ENCODE data around the gene TFAP2E. TPM values are rescaled to one million over a fixed set of nuclear protein-coding genes. Genes with fewer than 3 reads are reported as not detected.

TFAP2E gene
- total and polyA plus RNA-seq, 9 donors = 0.24 to 1.6 (median 1.1) TPM

GRCh38 chr1:35536556-35537162 is 36.5 kb upstream of the TFAP2E start:
- intact Hi-C loops (cut with DNase I) = no loop called here
- peaks cover 16% of the 10 kb centered on the region for H3K4me1 ChIP-seq (ENCODE audit: insufficient read depth)

GRCh38 chr1:35537806-35538205 is 35.3 kb upstream of the TFAP2E start:
- DNase-seq = no peak
- Histone ChIP-seq H3K36me3 (no peaks in the 10 kb centered on the region), H3K4me1 (ENCODE audit: insufficient read depth) (peaks cover 18% of the 10 kb centered on the region), H3K9me3 (no peaks in the 10 kb centered on the region), H3K27ac (peak overlapping the region in 1 of 2 donors; percentile 44), H3K27me3 (no peaks in the 10 kb centered on the region), H3K4me3 (no peak overlapping the region)
- TF ChIP-seq EP300 (IDR thresholded peaks at IDR 0.05) = no peak
- no peak for TF ChIP-seq CTCF (IDR thresholded peaks at IDR 0.05)
- TF ChIP-seq POLR2A (IDR thresholded peaks at IDR 0.05) = no peak
- intact Hi-C loops (cut with DNase I) = no loop called here
- WGBS, 3 donors = 38 to 65% (median 53%) methylated on average over 1 of the region's 1 CpG

More at GRCh38 chr1:35536556-35537162, 36.5 kb upstream of the TFAP2E start:
- no peaks in the 10 kb centered on the region for H3K27me3 ChIP-seq
- H3K4me3 ChIP-seq = no peak overlapping the region
- no peaks in the 10 kb centered on the region for H3K9me3 ChIP-seq
- no peak for DNase-seq
- WGBS, 3 donors = 41 to 64% (median 62%) methylated on average over 2 of the region's 2 CpGs
- no peaks in the 10 kb centered on the region for H3K36me3 ChIP-seq
- TF ChIP-seq POLR2A (IDR thresholded peaks at IDR 0.05) (no peak), EP300 (IDR thresholded peaks at IDR 0.05) (no peak), CTCF (IDR thresholded peaks at IDR 0.05) (no peak)
- peak overlapping the region in 1 of 2 donors; percentile 44 for H3K27ac ChIP-seq

GRCh38 chr1:35539073-35539823 is 33.9 kb upstream of the TFAP2E start:
- H3K4me3 ChIP-seq = no peak overlapping the region
- intact Hi-C loops (cut with DNase I) = no loop called here
- H3K27ac ChIP-seq = peak overlapping the region in 1 of 2 donors; percentile 39
- TF ChIP-seq EP300 (IDR thresholded peaks at IDR 0.05) (no peak), CTCF (IDR thresholded peaks at IDR 0.05) (no peak), POLR2A (IDR thresholded peaks at IDR 0.05) (no peak)
- WGBS, 3 donors = 13 to 18% (median 15%) methylated on average over 6 of the region's 6 CpGs
- no peak for DNase-seq
- no peaks in the 10 kb centered on the region for H3K36me3 ChIP-seq
- H3K27me3 ChIP-seq = no peaks in the 10 kb centered on the region
- no peaks in the 10 kb centered on the region for H3K9me3 ChIP-seq
- peaks cover 18% of the 10 kb centered on the region for H3K4me1 ChIP-seq (ENCODE audit: insufficient read depth)

GRCh38 chr1:35539824-35540261 is 33.3 kb upstream of the TFAP2E start:
- intact Hi-C loops (cut with DNase I) = no loop called here
- no peak for DNase-seq
- no peaks in the 10 kb centered on the region for H3K27me3 ChIP-seq
- no peaks in the 10 kb centered on the region for H3K9me3 ChIP-seq
- peak overlapping the region in 1 of 2 donors; percentile 39 for H3K27ac ChIP-seq
- WGBS, 3 donors = 2 to 8% (median 5%) methylated on average over 1 of the region's 1 CpG
- H3K4me1 ChIP-seq (ENCODE audit: insufficient read depth) = peaks cover 20% of the 10 kb centered on the region
- H3K4me3 ChIP-seq = no peak overlapping the region
- H3K36me3 ChIP-seq = no peaks in the 10 kb centered on the region
- TF ChIP-seq CTCF (IDR thresholded peaks at IDR 0.05) (no peak), POLR2A (IDR thresholded peaks at IDR 0.05) (no peak), EP300 (IDR thresholded peaks at IDR 0.05) (no peak)

Measured in ovary (tissue), 9 donors.